ENCODE results near the gene LEMD1.

LEMD1 gene, protein sequence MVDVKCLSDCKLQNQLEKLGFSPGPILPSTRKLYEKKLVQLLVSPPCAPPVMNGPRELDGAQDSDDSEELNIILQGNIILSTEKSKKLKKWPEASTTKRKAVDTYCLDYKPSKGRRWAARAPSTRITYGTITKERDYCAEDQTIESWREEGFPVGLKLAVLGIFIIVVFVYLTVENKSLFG

DNA sequence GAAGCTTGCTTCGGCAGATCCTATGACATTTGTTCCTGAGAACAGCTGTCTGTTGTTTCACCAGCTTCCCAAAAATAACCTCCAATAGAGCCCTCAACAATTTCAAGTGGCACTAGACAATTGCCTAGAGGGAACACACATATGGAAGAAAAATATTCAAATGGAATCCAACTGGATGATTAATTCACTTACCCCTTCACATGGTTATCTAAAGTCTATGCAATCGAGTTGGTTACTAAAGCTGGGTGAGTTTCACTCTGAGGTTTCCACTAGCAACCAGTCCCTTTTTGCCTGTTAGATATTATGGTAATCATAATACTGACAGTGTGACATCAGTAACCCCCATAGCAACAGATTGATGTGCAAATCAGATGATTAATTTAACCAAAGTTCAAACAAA is at the start of gene LEMD1:
TSS of gene LEMD1 (minus strand) at position 259 of the 400 bp plus-strand sequence. CDS start 1,520 bp downstream, outside the sequence.
- H3K4me1 ChIP-seq (ENCODE audit: control insufficient read depth in 2 of 2, insufficient read depth in 2 of 2, low read length in 2 of 2): no peaks in the 10 kb centered on the region
- H3K9ac ChIP-seq (ENCODE audit: low read depth in 1 of 2, low read length in 2 of 2): no peak within 1 kb of the TSS
- no peaks in the 10 kb centered on the region for H3K36me3 ChIP-seq (ENCODE audit: control insufficient read depth in 2 of 2, insufficient read depth in 2 of 2, low read length in 2 of 2)
- H3K9me3 ChIP-seq (ENCODE audit: control insufficient read depth in 2 of 2, low read length in 2 of 2): no peaks in the 10 kb centered on the region
- H3K27ac ChIP-seq (ENCODE audit: low read depth in 2 of 2, low read length in 2 of 2): no peak within 1 kb of the TSS
- no peak within 1 kb of the TSS for H3K4me3 ChIP-seq (ENCODE audit: low read length in 2 of 2)
- H3K27me3 ChIP-seq (ENCODE audit: control insufficient read depth in 2 of 2, insufficient read depth in 2 of 2, low read length in 2 of 2): peaks cover 5% of the 10 kb centered on the region in 2 donors

DNA sequence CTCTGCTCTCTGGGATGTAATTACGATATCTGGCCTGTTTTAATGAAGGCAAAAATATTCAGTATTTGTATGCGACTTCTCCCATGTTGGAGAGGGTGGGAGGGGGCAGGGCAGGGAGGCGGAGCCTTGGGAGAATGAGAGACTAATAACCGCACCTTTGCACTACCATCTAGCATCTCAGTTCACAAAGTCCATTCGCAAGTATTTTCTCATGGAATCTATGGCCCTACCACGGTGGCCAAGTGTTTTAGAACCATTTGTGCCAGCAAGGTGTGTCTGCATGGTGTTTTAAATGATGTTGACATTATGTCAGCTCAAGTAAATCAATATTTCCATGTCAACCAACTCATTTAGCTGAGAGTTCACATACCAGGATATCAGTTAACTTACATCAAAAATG is 48.3 kb upstream of the LEMD1 start:
- H3K9ac ChIP-seq (ENCODE audit: low read depth in 1 of 2, low read length in 2 of 2): no peak overlapping the region
- H3K9me3 ChIP-seq (ENCODE audit: control insufficient read depth in 2 of 2, low read length in 2 of 2): peaks cover 0 to 3% of the 10 kb centered on the region in 2 donors
- no peak overlapping the region for H3K27ac ChIP-seq (ENCODE audit: low read depth in 2 of 2, low read length in 2 of 2)
- no peaks in the 10 kb centered on the region for H3K36me3 ChIP-seq (ENCODE audit: control insufficient read depth in 2 of 2, insufficient read depth in 2 of 2, low read length in 2 of 2)
- H3K27me3 ChIP-seq (ENCODE audit: control insufficient read depth in 2 of 2, insufficient read depth in 2 of 2, low read length in 2 of 2): no peaks in the 10 kb centered on the region
- H3K4me1 ChIP-seq (ENCODE audit: control insufficient read depth in 2 of 2, insufficient read depth in 2 of 2, low read length in 2 of 2): peaks cover 0 to 2% of the 10 kb centered on the region in 2 donors
- H3K4me3 ChIP-seq (ENCODE audit: low read length in 2 of 2): no peak overlapping the region

DNA sequence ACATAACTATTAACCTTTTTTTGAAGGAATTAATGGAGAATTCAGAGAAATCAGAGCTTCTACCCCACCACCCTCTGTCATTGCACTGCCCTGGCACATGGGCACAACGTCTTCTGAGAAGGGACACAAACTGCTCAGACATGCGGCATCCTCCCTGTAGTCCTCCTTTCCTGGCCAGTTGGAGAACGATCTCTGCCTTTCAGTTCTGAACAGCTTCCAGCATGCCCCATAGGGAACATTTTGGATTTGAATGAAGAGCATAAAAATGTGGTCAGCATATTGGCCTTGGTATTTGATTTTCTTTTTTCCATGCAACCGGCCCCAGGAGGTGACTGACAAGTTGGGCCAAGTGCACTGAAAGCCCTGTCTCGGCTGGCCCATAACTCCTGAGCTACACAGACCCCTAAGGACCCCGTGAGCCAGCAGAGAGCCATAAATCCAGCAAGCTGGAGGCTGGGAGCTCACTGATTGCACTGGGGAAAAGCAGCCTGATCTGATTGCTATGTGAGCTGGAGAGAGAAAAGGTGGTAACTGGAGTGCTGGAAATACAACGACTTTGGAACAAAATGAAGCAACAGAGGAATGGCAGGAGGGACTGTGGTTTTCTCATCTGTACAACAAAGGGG is 44.9 kb upstream of the LEMD1 start:
- no peaks in the 10 kb centered on the region for H3K9me3 ChIP-seq (ENCODE audit: control insufficient read depth in 2 of 2, low read length in 2 of 2)
- no peak overlapping the region for H3K27ac ChIP-seq (ENCODE audit: low read depth in 2 of 2, low read length in 2 of 2)
- H3K4me1 ChIP-seq (ENCODE audit: control insufficient read depth in 2 of 2, insufficient read depth in 2 of 2, low read length in 2 of 2): peaks cover 0 to 2% of the 10 kb centered on the region in 2 donors
- no peak overlapping the region for H3K4me3 ChIP-seq (ENCODE audit: low read length in 2 of 2)
- H3K36me3 ChIP-seq (ENCODE audit: control insufficient read depth in 2 of 2, insufficient read depth in 2 of 2, low read length in 2 of 2): no peaks in the 10 kb centered on the region
- peaks cover 0 to 2% of the 10 kb centered on the region in 2 donors for H3K27me3 ChIP-seq (ENCODE audit: control insufficient read depth in 2 of 2, insufficient read depth in 2 of 2, low read length in 2 of 2)
- no peak overlapping the region for H3K9ac ChIP-seq (ENCODE audit: low read depth in 1 of 2, low read length in 2 of 2)

DNA sequence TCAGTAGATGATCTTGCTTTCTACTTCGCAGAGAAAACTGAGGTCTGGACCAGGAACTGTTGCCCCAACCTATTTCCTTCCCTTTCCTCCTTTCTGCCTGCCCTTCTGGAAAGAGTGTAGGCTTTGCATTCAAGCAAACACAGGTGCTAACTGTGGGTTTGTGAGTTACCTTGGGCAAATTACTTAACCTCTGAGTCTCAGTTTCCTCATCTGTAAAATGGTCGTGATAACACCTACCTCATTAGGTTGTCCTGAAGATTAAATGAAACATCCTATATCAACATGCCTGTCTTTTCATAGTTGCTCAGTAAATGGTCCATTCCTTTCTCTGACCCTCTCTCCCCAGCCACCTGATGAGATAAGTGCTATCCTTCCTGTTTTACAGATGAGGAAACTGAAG is 43.5 kb upstream of the LEMD1 start:
- peaks cover 2 to 6% of the 10 kb centered on the region in 2 donors for H3K27me3 ChIP-seq (ENCODE audit: control insufficient read depth in 2 of 2, insufficient read depth in 2 of 2, low read length in 2 of 2)
- H3K9me3 ChIP-seq (ENCODE audit: control insufficient read depth in 2 of 2, low read length in 2 of 2): no peaks in the 10 kb centered on the region
- peaks cover 0 to 2% of the 10 kb centered on the region in 2 donors for H3K4me1 ChIP-seq (ENCODE audit: control insufficient read depth in 2 of 2, insufficient read depth in 2 of 2, low read length in 2 of 2)
- no peak overlapping the region for H3K27ac ChIP-seq (ENCODE audit: low read depth in 2 of 2, low read length in 2 of 2)
- no peaks in the 10 kb centered on the region for H3K36me3 ChIP-seq (ENCODE audit: control insufficient read depth in 2 of 2, insufficient read depth in 2 of 2, low read length in 2 of 2)
- no peak overlapping the region for H3K4me3 ChIP-seq (ENCODE audit: low read length in 2 of 2)
- no peak overlapping the region for H3K9ac ChIP-seq (ENCODE audit: low read depth in 1 of 2, low read length in 2 of 2)

DNA sequence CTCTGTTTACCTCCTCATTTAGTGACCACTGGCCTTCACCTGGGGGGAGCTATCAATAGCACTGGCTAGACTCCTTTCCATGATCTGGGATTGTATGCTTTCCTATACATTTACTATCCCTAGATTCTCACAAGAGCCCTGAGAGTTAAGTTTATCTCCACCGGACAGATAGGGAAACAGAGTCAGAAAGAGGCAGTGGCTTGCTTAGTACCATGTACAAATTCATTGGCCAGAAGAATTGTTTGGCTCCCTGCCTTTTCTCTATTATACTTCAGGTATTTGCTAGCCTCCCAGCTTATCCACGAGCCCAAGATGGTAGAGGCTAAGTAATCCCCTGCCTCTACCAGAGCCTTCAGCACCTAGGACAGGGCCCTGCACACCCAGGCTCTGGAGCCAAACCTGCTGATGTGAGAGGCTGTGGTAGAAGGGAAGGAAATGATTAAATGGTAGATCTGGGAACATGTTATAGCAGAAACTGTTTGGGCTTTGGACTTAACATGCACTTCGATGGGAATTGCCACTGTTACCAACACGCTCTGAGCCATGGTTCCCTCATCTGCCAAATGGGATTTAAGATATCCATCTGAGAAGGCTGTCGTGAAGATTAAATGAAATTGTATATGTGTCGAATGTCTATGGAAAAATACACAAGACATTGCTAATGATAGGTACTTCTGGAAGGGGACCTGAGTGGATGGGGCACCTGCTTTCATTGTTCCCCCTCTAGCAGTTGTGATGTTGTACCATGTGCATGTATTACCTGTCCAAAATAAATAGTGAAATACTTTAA is 37.1 kb upstream of the LEMD1 start:
- H3K36me3 ChIP-seq (ENCODE audit: control insufficient read depth in 2 of 2, insufficient read depth in 2 of 2, low read length in 2 of 2): no peaks in the 10 kb centered on the region
- H3K9ac ChIP-seq (ENCODE audit: low read depth in 1 of 2, low read length in 2 of 2): no peak overlapping the region
- H3K27me3 ChIP-seq (ENCODE audit: control insufficient read depth in 2 of 2, insufficient read depth in 2 of 2, low read length in 2 of 2): peaks cover 49 to 54% of the 10 kb centered on the region in 2 donors
- H3K4me3 ChIP-seq (ENCODE audit: low read length in 2 of 2): no peak overlapping the region
- no peak overlapping the region for H3K27ac ChIP-seq (ENCODE audit: low read depth in 2 of 2, low read length in 2 of 2)
- H3K4me1 ChIP-seq (ENCODE audit: control insufficient read depth in 2 of 2, insufficient read depth in 2 of 2, low read length in 2 of 2): peaks cover 2 to 8% of the 10 kb centered on the region in 2 donors
- no peaks in the 10 kb centered on the region for H3K9me3 ChIP-seq (ENCODE audit: control insufficient read depth in 2 of 2, low read length in 2 of 2)

DNA sequence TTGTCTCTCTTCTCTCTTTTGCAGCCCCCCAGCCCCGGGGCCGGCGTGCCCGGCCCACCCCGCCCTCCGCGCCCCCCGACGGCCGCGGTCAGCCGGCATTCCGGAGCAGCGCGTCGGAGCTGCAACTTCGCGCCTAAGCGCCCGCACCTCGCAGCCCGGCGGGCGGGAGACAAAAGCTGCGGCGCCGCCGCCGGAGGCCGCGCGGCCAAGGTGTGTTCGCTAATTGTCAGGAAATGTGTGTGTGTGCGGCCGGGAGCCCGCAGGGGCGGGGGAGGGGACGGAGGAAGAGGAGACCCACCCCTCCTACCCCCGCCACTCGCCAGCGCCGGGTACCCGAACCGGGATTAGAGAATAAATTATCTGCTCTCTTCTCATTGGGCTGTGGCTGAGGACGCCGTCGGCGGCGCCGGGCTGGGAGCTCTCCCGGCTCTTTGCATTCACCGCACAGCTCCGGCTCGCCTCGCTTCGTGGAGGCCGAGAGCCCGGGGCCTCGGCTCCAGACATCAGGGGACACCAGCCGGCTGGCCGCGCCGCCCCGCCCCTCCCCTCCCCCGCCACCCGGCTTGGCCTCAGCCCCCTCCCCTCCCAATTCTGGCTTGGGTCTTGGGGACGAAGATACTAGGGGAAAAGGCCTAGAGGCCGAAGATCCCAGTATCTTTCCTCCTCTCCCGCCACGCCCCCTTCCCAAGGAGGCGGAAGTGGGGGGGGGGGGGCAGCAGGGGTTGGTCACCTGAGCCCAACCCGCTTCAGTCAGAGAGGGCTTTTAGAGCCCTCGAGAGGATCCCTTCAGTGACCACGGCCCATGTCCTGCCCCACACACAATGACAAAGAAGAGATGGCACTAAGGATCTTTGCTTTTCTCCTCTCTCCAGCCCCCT is 35.3 kb upstream of the LEMD1 start:
- H3K27me3 ChIP-seq (ENCODE audit: control insufficient read depth in 2 of 2, insufficient read depth in 2 of 2, low read length in 2 of 2): peaks cover 57 to 69% of the 10 kb centered on the region in 2 donors
- no peak overlapping the region for H3K9ac ChIP-seq (ENCODE audit: low read depth in 1 of 2, low read length in 2 of 2)

DNA sequence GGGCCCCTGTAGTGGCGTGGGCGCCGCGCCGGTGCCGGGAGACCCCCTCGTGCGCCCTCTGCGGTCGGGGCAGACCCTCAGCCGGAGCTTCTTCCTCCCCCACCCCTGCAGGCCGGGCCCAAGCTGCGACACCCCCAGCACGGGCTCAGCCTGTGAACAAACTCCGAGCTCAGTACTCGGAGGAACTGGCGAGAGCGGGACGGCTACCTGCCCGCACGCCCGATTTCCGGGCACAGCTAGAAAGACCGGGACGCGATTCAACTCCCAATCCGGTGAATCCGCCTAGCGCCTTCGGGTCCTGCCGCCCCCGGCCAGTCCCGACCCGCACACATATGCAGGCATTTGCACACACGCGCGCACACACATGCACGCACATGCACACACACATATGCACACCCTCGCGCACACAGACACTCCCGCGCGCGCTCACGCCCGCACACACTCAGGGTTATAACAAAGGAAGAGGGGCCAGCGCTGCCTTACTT is 34.6 kb upstream of the LEMD1 start:
- peaks cover 2 to 8% of the 10 kb centered on the region in 2 donors for H3K4me1 ChIP-seq (ENCODE audit: control insufficient read depth in 2 of 2, insufficient read depth in 2 of 2, low read length in 2 of 2)
- peak overlapping the region in 1 of 2 donors; percentile 20 for H3K4me3 ChIP-seq (ENCODE audit: low read length in 2 of 2)
- H3K36me3 ChIP-seq (ENCODE audit: control insufficient read depth in 2 of 2, insufficient read depth in 2 of 2, low read length in 2 of 2): no peaks in the 10 kb centered on the region
- no peak overlapping the region for H3K9ac ChIP-seq (ENCODE audit: low read depth in 1 of 2, low read length in 2 of 2)
- H3K9me3 ChIP-seq (ENCODE audit: control insufficient read depth in 2 of 2, low read length in 2 of 2): no peaks in the 10 kb centered on the region
- H3K27ac ChIP-seq (ENCODE audit: low read depth in 2 of 2, low read length in 2 of 2): no peak overlapping the region
- peaks cover 57 to 70% of the 10 kb centered on the region in 2 donors for H3K27me3 ChIP-seq (ENCODE audit: control insufficient read depth in 2 of 2, insufficient read depth in 2 of 2, low read length in 2 of 2)

More for the DNA sequence above, 35.3 kb upstream of the LEMD1 start:
- Histone ChIP-seq H3K36me3 (ENCODE audit: control insufficient read depth in 2 of 2, insufficient read depth in 2 of 2, low read length in 2 of 2) (no peaks in the 10 kb centered on the region), H3K4me3 (ENCODE audit: low read length in 2 of 2) (peak overlapping the region in 1 of 2 donors; percentile 20), H3K4me1 (ENCODE audit: control insufficient read depth in 2 of 2, insufficient read depth in 2 of 2, low read length in 2 of 2) (peaks cover 2 to 8% of the 10 kb centered on the region in 2 donors), H3K27ac (ENCODE audit: low read depth in 2 of 2, low read length in 2 of 2) (no peak overlapping the region), H3K9me3 (ENCODE audit: control insufficient read depth in 2 of 2, low read length in 2 of 2) (no peaks in the 10 kb centered on the region)

DNA sequence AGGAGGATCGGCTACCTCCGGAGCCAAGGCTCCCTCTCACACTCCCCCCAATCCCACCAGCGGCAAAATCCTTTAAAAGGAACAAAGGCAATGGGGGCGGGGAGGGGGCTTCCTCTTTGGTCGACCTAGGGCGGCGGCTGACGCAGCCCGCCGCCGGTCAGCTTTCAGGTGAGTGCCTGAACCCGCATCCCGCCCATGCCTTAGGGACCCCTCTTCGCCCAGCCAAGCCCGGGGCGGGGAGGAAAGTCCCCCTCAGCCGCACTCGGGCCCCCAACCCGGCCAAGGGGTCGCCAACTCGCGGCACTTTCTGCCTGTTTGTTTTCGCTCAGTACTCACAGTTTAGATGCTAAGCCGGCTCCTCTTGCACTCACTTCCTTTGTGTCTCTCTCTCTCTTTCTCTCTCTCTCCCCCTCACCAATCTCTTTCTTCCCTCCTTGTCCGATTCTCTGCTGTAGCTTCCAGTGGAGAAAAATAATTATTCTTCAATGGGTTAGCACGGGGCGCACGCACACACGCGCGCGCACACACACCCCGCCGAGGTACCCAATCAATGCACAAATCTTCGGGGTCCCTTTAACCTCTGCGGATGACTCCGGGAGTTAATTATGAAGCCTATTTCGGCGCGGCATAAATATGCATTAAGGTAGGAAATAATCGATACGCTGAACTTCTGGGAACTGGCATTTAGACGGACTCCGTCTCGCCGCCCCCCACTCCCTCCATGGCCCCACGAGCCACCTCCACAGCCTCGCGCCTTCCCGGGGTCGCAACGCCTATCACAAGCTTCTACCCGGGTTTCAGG is 33.9 kb upstream of the LEMD1 start, which contains the start of gene BLACAT1:
TSS of gene BLACAT1 (minus strand) at position 465 of the 802 bp plus-strand sequence.
- peak within 1 kb of the TSS in 1 of 2 donors; percentile 20 for H3K4me3 ChIP-seq (ENCODE audit: low read length in 2 of 2)
- H3K4me1 ChIP-seq (ENCODE audit: control insufficient read depth in 2 of 2, insufficient read depth in 2 of 2, low read length in 2 of 2): peaks cover 2 to 8% of the 10 kb centered on the region in 2 donors
- H3K27me3 ChIP-seq (ENCODE audit: control insufficient read depth in 2 of 2, insufficient read depth in 2 of 2, low read length in 2 of 2): peaks cover 58 to 66% of the 10 kb centered on the region in 2 donors
- no peaks in the 10 kb centered on the region for H3K9me3 ChIP-seq (ENCODE audit: control insufficient read depth in 2 of 2, low read length in 2 of 2)
- H3K36me3 ChIP-seq (ENCODE audit: control insufficient read depth in 2 of 2, insufficient read depth in 2 of 2, low read length in 2 of 2): no peaks in the 10 kb centered on the region
- no peak within 1 kb of the TSS for H3K27ac ChIP-seq (ENCODE audit: low read depth in 2 of 2, low read length in 2 of 2)
- H3K9ac ChIP-seq (ENCODE audit: low read depth in 1 of 2, low read length in 2 of 2): no peak within 1 kb of the TSS

DNA sequence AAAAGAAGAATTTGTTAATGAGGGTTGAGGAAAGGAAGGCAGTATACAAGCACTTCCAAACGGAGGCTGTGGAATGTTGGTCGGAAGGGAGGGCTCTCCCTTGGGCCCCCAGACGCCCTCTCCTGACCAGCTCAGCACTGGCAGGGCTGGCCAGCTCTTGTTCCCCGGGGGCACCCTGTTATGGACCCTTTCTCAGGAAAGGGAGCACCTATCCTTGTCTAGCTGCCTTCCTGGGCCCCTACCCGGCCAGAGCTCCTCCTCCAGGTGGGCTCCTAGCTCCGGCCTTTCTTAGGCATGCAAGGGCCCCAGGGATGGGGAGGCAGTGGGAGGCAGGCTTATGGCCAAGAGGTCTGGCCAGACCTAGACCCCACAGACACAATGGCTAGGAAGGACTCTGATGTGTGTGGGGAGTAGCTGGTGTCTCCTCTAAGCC is 33.1 kb upstream of the LEMD1 start:
- no peak overlapping the region for H3K4me3 ChIP-seq (ENCODE audit: low read length in 2 of 2)
- no peaks in the 10 kb centered on the region for H3K36me3 ChIP-seq (ENCODE audit: control insufficient read depth in 2 of 2, insufficient read depth in 2 of 2, low read length in 2 of 2)
- no peak overlapping the region for H3K9ac ChIP-seq (ENCODE audit: low read depth in 1 of 2, low read length in 2 of 2)
- peaks cover 56 to 63% of the 10 kb centered on the region in 2 donors for H3K27me3 ChIP-seq (ENCODE audit: control insufficient read depth in 2 of 2, insufficient read depth in 2 of 2, low read length in 2 of 2)
- H3K27ac ChIP-seq (ENCODE audit: low read depth in 2 of 2, low read length in 2 of 2): no peak overlapping the region
- H3K4me1 ChIP-seq (ENCODE audit: control insufficient read depth in 2 of 2, insufficient read depth in 2 of 2, low read length in 2 of 2): peaks cover 2 to 8% of the 10 kb centered on the region in 2 donors
- H3K9me3 ChIP-seq (ENCODE audit: control insufficient read depth in 2 of 2, low read length in 2 of 2): no peaks in the 10 kb centered on the region
